Peyer's patch (tissue), 4 donors: Measurements from ENCODE around the gene DHODH. TPM values are rescaled to one million over a fixed set of nuclear protein-coding genes. Genes with fewer than 3 reads are reported as not detected.
"Not testable (repeated sequence)": the region's sequence is repeated elsewhere in the genome, so short reads cannot be mapped to it uniquely, and the experiment has no call there.

ENCODE experiments used
- DNase-seq, 3 donors: peaks; one replicate each; pipeline ENCODE4 v3.0.0-alpha.2; 2017 to 2019
- H3K27ac ChIP-seq, 4 donors: fragments of 200-600 bp; sonication (generic); one replicate each; pipeline ENCODE4 v1.5.1; 2016 to 2019
- H3K27me3 ChIP-seq, 2 donors: fragments of 200-600 bp; sonication (generic); one replicate each; pipeline ENCODE4 v1.5.1; 2019
- H3K36me3 ChIP-seq, 3 donors: fragments of 200-600 bp; sonication (generic); one replicate each; pipeline ENCODE4 v1.5.1; 2016 to 2019
- H3K4me1 ChIP-seq, 4 donors: fragments of 200-600 bp; sonication (generic); one replicate each; pipeline ENCODE4 v1.5.1; 2016 to 2019
- H3K4me3 ChIP-seq, 4 donors: fragments of 200-600 bp; sonication (generic); 1 replicate in 3 of 4; 2 replicates in 1 of 4; pipeline ENCODE4 v1.5.1; 2016 to 2019; ENCODE audit warnings: mild to moderate bottlenecking in 1 of 4
- H3K9me3 ChIP-seq, 4 donors: fragments of 200-600 bp; sonication (generic); one replicate each; pipeline ENCODE4 v1.5.1; 2016 to 2019; ENCODE audit warnings: mild to moderate bottlenecking in 1 of 4
- POLR2A ChIP-seq, 2 donors: fragments of 450-650 bp; IDR thresholded peaks; one replicate each; pipeline ENCODE4 v1.5.1; 2017; ENCODE audit warnings: antibody characterized with exemption in 2 of 2, mild to moderate bottlenecking in 2 of 2, moderate library complexity in 2 of 2
- total RNA-seq, 4 donors: library from RNA; depleted of rRNA; stranded (reverse); fragments of >200 nt; gene quantifications; one replicate each; pipeline ENCODE4 v1.1.0, GENCODE V29; 2016
- TF ChIP-seq, protein P1 (sequence below), 6 experiments: fragments of 450-650 bp in 4 of 6; fragments of 200-600 bp in 2 of 6; sonication (generic) in 1 of 6; IDR thresholded peaks; one replicate each; pipeline ENCODE4 v1.5.1; 2017 to 2019; ENCODE audit warnings: antibody characterized with exemption in 6 of 6, mild to moderate bottlenecking in 3 of 6, moderate library complexity in 1 of 6

The DHODH gene
- total RNA-seq, 4 donors from 2014 or later = 0.88 to 8.9 (median 5.8) TPM

DNA sequence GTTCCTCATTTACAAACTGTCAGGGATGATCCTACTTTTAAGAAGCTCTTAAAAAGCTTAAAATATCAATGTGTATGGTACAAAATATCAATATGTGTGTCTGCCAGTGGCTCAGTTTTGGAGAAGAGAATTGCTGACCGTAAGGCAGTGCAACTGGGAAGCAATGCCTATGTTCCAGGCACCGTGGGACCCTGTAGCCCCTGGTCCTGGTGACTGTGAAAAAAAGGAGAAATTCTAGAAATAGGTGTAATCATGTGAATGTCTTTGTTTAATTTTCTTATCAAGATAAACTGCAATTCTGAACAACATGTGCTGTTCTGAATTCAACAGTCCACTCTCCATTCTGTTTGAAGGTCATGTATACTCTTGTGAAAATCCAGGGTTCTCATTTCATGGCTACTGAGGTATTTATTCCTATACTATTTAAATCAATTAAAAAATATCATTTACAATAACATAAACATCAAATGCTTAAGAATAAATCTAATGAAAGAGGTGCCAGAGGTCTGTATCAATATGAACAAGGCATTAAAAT, 36.3 kb downstream of the DHODH start:
- H3K4me1 ChIP-seq = no peaks in the 10 kb centered on the region
- no peak for DNase-seq
- TF ChIP-seq POLR2A (IDR thresholded peaks at IDR 0.05) = no peak
- TF ChIP-seq, protein P1, sequence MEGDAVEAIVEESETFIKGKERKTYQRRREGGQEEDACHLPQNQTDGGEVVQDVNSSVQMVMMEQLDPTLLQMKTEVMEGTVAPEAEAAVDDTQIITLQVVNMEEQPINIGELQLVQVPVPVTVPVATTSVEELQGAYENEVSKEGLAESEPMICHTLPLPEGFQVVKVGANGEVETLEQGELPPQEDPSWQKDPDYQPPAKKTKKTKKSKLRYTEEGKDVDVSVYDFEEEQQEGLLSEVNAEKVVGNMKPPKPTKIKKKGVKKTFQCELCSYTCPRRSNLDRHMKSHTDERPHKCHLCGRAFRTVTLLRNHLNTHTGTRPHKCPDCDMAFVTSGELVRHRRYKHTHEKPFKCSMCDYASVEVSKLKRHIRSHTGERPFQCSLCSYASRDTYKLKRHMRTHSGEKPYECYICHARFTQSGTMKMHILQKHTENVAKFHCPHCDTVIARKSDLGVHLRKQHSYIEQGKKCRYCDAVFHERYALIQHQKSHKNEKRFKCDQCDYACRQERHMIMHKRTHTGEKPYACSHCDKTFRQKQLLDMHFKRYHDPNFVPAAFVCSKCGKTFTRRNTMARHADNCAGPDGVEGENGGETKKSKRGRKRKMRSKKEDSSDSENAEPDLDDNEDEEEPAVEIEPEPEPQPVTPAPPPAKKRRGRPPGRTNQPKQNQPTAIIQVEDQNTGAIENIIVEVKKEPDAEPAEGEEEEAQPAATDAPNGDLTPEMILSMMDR (IDR thresholded peaks at IDR 0.05) = no peak
- H3K27me3 ChIP-seq = no peaks in the 10 kb centered on the region
- H3K4me3 ChIP-seq = no peak overlapping the region
- H3K9me3 ChIP-seq = peaks cover 0 to 3% (median 0%) of the 10 kb centered on the region in 4 donors
- H3K27ac ChIP-seq = no peak overlapping the region
- H3K36me3 ChIP-seq = peaks cover 0 to 5% (median 0%) of the 10 kb centered on the region in 3 donors

DNA sequence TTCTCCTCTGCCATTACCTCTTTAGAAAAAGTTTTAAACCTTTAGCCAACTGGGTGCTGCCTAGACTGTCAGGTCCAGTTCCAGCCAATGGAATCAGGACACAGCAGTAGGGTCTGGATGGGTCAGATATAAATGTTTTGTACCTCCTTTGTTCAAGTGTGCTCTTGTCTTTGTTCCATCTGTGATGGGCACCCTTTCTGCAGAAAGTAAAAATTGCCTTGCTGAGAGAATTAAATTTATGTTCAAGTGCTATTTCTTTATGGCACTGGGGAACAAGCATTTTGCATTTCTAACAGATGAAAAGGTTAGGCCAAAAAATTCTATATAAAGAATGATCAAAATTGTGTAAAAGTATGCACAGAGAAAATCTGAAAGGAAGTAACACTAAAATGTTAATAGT, 40.6 kb downstream of the DHODH start:
- DNase-seq = no peak
- Histone ChIP-seq H3K9me3 (peaks cover 0 to 3% (median 0%) of the 10 kb centered on the region in 4 donors), H3K36me3 (no peaks in the 10 kb centered on the region), H3K4me1 (no peaks in the 10 kb centered on the region), H3K27ac (no peak overlapping the region), H3K27me3 (no peaks in the 10 kb centered on the region), H3K4me3 (no peak overlapping the region)
- TF ChIP-seq, protein P1 (IDR thresholded peaks at IDR 0.05) = no peak
- no peak for TF ChIP-seq POLR2A (IDR thresholded peaks at IDR 0.05)

DNA sequence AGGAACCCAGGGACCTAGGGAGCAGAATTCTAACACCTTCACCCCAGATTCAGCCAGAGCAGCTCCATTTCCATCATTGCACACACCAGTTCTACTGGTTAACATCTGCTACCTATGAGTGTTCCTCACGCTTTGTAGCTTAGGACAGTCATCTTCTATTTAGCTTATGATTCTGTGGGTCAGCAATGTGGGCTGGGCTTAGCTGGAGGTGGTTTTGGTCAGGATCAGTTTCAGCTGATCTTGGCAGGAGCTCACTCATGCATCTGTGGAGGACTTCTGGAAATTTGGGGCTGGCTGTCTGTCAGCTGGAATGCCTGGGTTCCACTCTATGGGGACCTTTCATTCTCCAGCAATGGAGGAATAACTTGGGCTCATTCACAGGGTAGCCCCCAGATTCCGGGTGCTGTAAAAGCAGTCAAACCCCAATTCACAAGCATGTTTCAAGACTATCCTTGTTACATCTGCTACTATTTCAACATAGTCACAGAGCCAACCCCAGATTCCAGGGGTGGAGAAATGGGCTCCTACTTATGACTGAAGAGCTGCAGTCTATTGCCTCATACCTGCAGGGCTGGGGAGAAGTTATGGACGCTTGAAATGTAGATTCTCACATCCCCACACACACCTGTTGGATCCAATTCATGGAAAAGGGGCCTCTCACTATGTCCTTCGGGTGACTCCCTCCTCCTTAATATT, 42.4 kb downstream of the DHODH start:
- Histone ChIP-seq H3K27me3 (no peaks in the 10 kb centered on the region), H3K4me1 (no peaks in the 10 kb centered on the region), H3K36me3 (no peaks in the 10 kb centered on the region), H3K4me3 (no peak overlapping the region), H3K9me3 (peaks cover 0 to 3% (median 0%) of the 10 kb centered on the region in 4 donors), H3K27ac (no peak overlapping the region)
- DNase-seq = no peak
- TF ChIP-seq POLR2A (IDR thresholded peaks at IDR 0.05) = no peak
- TF ChIP-seq, protein P1 (IDR thresholded peaks at IDR 0.05) = no peak

DNA sequence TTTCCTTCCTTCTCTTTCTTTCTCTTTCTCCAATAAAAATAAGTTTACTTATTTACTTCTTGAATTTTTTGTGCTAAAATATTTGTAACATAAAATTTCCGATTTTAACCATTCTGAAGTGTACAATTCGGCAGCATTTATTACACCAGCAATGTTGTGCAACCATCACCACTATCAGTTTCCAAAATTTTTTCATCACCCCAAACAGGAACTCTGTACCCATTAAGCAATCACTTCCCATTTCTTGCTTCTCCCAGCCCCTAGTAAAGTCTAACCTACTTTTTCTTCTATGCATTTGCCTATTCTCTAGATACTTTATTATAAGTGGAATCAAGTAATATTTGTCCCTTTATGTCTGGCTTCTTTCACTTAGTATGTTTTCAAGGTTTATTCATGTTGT, 43.3 kb downstream of the DHODH start:
- Histone ChIP-seq H3K36me3 (no peaks in the 10 kb centered on the region), H3K27me3 (no peaks in the 10 kb centered on the region), H3K4me1 (no peaks in the 10 kb centered on the region), H3K9me3 (peaks cover 0 to 3% (median 0%) of the 10 kb centered on the region in 4 donors), H3K4me3 (no peak overlapping the region), H3K27ac (no peak overlapping the region)
- TF ChIP-seq POLR2A (IDR thresholded peaks at IDR 0.05) = no peak
- TF ChIP-seq, protein P1 (IDR thresholded peaks at IDR 0.05) = no peak
- DNase-seq = no peak

DNA sequence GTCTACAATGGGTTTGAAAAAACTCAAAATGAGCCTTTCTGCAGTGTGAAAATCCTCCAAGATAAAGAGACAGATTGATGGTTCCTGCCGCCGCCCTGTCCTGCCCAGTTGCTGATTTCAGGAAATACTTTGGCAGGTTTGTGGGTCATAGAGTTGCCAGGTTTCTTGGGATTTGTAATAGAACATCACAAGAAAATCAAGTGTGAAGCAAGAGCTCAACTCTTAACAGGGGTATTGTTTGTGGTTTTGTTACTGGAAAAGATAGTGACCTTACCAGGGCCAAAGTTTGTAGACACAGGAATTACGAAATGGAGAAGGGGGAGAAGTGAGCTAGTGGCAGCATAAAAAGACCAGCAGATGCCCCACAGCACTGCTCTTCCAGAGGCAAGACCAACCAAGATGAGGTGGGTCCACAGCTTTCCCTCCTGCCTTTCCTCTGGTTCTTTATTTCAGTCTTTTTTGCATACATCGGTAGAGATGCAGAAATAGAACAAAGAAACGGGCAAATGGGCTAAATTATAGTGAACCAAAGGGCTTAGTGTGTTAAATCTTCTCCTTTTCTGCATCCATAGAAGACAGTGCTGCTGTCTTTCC, 45.8 kb downstream of the DHODH start, which contains the start of gene HP:
Gene HP, plus strand, starts transcription at position 252 of the 594 bp plus-strand sequence. Its CDS starts 148 bp downstream, at position 400.
- H3K4me1 ChIP-seq, DNase-seq, H3K36me3 ChIP-seq, H3K9me3 ChIP-seq, H3K27ac ChIP-seq, H3K4me3 ChIP-seq, H3K27me3 ChIP-seq: not testable (repeated sequence)

DNA sequence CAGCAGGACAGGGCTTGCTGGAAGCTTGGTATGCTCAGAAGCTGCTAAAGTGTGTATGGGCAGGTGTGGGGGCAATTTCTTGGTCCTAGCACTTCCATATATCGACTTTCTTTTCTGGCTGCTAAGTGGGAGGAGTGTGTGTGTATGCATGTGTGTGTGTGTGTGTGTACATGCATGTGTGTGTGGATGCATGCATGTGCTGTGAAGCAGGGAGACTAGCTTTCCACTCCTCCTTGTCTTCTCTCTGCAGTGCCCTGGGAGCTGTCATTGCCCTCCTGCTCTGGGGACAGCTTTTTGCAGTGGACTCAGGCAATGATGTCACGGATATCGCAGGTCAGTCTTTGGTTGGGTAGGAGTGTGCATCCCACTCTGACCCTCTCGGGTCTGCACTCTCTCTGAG, 47.4 kb downstream of the DHODH start:
- no peak for DNase-seq

DNA sequence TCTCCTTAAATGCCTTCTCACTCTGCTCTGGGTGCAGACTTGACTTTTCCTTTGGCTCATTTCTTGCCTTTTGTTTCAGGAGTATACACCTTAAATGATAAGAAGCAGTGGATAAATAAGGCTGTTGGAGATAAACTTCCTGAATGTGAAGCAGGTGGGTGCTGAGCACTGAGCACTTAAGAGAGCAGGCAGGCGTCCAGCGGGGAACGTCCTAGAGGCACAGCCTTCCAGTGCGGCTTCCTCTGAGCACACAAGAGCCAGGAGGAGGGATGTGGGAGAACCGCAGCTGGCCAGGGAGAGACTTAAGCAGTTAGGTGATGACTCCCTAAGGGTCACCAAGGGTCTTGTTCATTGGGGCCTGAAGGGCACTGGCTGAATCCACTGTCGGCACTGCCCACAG, 48.8 kb downstream of the DHODH start:
- H3K27ac ChIP-seq, DNase-seq, H3K9me3 ChIP-seq, H3K4me1 ChIP-seq, H3K27me3 ChIP-seq, H3K36me3 ChIP-seq, H3K4me3 ChIP-seq: not testable (repeated sequence)

More for the DNA sequence above, 47.4 kb downstream of the DHODH start:
- no peak overlapping the region for H3K27ac ChIP-seq
- H3K36me3 ChIP-seq = no peaks in the 10 kb centered on the region
- H3K4me1 ChIP-seq = no peaks in the 10 kb centered on the region
- H3K27me3 ChIP-seq = no peaks in the 10 kb centered on the region
- TF ChIP-seq, protein P1 (IDR thresholded peaks at IDR 0.05) = no peak
- TF ChIP-seq POLR2A (IDR thresholded peaks at IDR 0.05) = no peak
- H3K4me3 ChIP-seq = no peak overlapping the region
- no peaks in the 10 kb centered on the region for H3K9me3 ChIP-seq

DNA sequence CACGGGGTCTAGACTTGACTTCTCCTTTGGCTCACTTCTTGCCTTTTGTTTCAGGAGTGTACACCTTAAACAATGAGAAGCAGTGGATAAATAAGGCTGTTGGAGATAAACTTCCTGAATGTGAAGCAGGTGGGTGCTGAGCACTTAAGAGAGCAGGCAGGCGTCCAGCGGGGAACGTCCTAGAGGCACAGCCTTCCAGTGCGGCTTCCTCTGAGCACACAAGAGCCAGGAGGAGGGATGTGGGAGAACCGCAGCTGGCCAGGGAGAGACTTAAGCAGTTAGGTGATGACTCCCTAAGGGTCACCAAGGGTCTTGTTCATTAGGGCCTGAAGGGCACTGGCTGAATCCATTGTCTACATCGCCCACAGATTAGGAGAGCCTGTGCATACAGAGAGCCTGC, 50.5 kb downstream of the DHODH start:
- not testable (repeated sequence) for H3K36me3 ChIP-seq, H3K27ac ChIP-seq, DNase-seq, H3K4me3 ChIP-seq, H3K4me1 ChIP-seq, H3K27me3 ChIP-seq, H3K9me3 ChIP-seq
